Measurements from ENCODE around the gene RNF144B. TPM values are rescaled to one million over a fixed set of nuclear protein-coding genes. Genes with fewer than 3 reads are reported as not detected.
"Not testable (repeated sequence)": the region's sequence is repeated elsewhere in the genome, so short reads cannot be mapped to it uniquely, and the experiment has no call there.

Gene RNF144B
- total and polyA plus RNA-seq, 10 of the 15 experiments (the other 5 are each of a cell fraction or from before 2014, with no cell fraction given) = 0.03 to 0.18 (median 0.14) TPM

- ChIA-PET POLR2A (no interaction called here), CTCF (no interaction called here), RAD21 (ENCODE audit: unreplicated experiment) (no interaction called here), SMC1A (ENCODE audit: uncharacterized antibody, unreplicated experiment) (no interaction called here)
- Histone ChIP-seq H3K27ac (ENCODE audit: control insufficient read depth, insufficient read depth) (no peak overlapping the region), H3K27me3 (replicated peaks in 1 of 2; ENCODE audit: control insufficient read depth in 2 of 2, insufficient read depth in 2 of 2, low read length in 1 of 2) (no peaks in the 10 kb centered on the region), H3K9me3 (replicated peaks; ENCODE audit: control insufficient read depth, insufficient read depth, low read length) (no peaks in the 10 kb centered on the region; the same call in 2 of the 3 replicates), H3K4me2 (ENCODE audit: control insufficient read depth, insufficient read depth) (no peak overlapping the region), H3K79me2 (ENCODE audit: control insufficient read depth, insufficient read depth, low read length) (no peaks in the 10 kb centered on the region), H3K4me3 (no peak overlapping the region), H3K36me3 (ENCODE audit: control insufficient read depth in 2 of 2, insufficient read depth in 2 of 2, low read length in 1 of 2) (no peaks in the 10 kb centered on the region), H3K4me1 (ENCODE audit: control insufficient read depth, insufficient read depth, low read length) (no peaks in the 10 kb centered on the region), H2AFZ (ENCODE audit: control insufficient read depth, low read depth, low read length) (no peak overlapping the region), H4K20me1 (ENCODE audit: control insufficient read depth, insufficient read depth) (no peaks in the 10 kb centered on the region), H3K9ac (ENCODE audit: control insufficient read depth, insufficient read depth, low read length) (no peak overlapping the region)
- intact Hi-C loops (cut with micrococcal nuclease; ENCODE audit: unreplicated experiment) (no loop called here), in situ Hi-C loops (cut with MboI) (no loop called here)
- DNase-seq (ENCODE audit: low read depth, low spot score) (no peak), FAIRE-seq (no peak), ATAC-seq (no peak)
- BruUV-seq (replicated peaks) = no TSS peak
- 17% methylated on average over 4 of the region's 4 CpGs for WGBS (ENCODE audit: insufficient coverage, insufficient replicate concordance, low lambda C conversion rate, missing lambda C conversion rate)
- TF ChIP-seq REST (IDR thresholded peaks at IDR 0.05; ENCODE audit: low read depth, low read length) (no peak), IRF4 (IDR thresholded peaks at IDR 0.05; ENCODE audit: low read depth, low read length) (no peak), BCLAF1 (IDR thresholded peaks at IDR 0.05) (no peak), TCF3 (IDR thresholded peaks at IDR 0.05; ENCODE audit: borderline replicate concordance, insufficient read depth, low read depth, low read length) (no peak)
Measured at GRCh38 chr6:18406955-18407749, 20.0 kb downstream of the RNF144B start.

GRCh38 chr6:18409602-18410001, 22.5 kb downstream of the RNF144B start:
- H3K9ac ChIP-seq (ENCODE audit: control insufficient read depth, insufficient read depth, low read length); POLR2A ChIA-PET; DNase-seq (ENCODE audit: low read depth, low spot score); H4K20me1 ChIP-seq (ENCODE audit: control insufficient read depth, insufficient read depth); H3K27me3 ChIP-seq (replicated peaks in 1 of 2; ENCODE audit: control insufficient read depth in 2 of 2, insufficient read depth in 2 of 2, low read length in 1 of 2); in situ Hi-C loops (cut with MboI); intact Hi-C loops (cut with micrococcal nuclease; ENCODE audit: unreplicated experiment); SMC1A ChIA-PET (ENCODE audit: uncharacterized antibody, unreplicated experiment); RAD21 ChIA-PET (ENCODE audit: unreplicated experiment); H2AFZ ChIP-seq (ENCODE audit: control insufficient read depth, low read depth, low read length); FAIRE-seq; H3K4me3 ChIP-seq; H3K4me1 ChIP-seq (ENCODE audit: control insufficient read depth, insufficient read depth, low read length); CTCF ChIA-PET; BruUV-seq (replicated peaks); H3K9me3 ChIP-seq (replicated peaks; ENCODE audit: control insufficient read depth, insufficient read depth, low read length); H3K27ac ChIP-seq (ENCODE audit: control insufficient read depth, insufficient read depth); H3K79me2 ChIP-seq (ENCODE audit: control insufficient read depth, insufficient read depth, low read length); H3K4me2 ChIP-seq (ENCODE audit: control insufficient read depth, insufficient read depth); H3K36me3 ChIP-seq (ENCODE audit: control insufficient read depth in 2 of 2, insufficient read depth in 2 of 2, low read length in 1 of 2); ATAC-seq: not testable (repeated sequence)
- 50% methylated on average over 8 of the region's 11 CpGs for WGBS (ENCODE audit: insufficient coverage, insufficient replicate concordance, low lambda C conversion rate, missing lambda C conversion rate)
